Natural killer cell (primary cell): Measurements from ENCODE around the gene TULP4. TPM values are rescaled to one million over a fixed set of nuclear protein-coding genes. Genes with fewer than 3 reads are reported as not detected.
"Not testable (repeated sequence)": the region's sequence is repeated elsewhere in the genome, so short reads cannot be mapped to it uniquely, and the experiment has no call there.

ENCODE experiments used
- ATAC-seq, 3 donors: fragments of 150-1000 bp in 2 of 3; fragments of 200-7000 bp in 1 of 3; cut with Tn5 transposase; 1 replicate in 1 of 3; 2 replicates in 2 of 3; pipeline ENCODE4 v1.10.0; 2021; ENCODE audit warnings: mild to moderate bottlenecking in 2 of 3, moderate library complexity in 2 of 3
- DNase-seq, 2 donors: peaks; one replicate each; pipeline versions ENCODE4 v3.0.0 to v3.0.0-alpha.2; 2013 to 2021; ENCODE audit warnings: mixed read lengths in 1 of 2
- H3K27ac ChIP-seq: one replicate; pipeline ENCODE4 v1.5.1; 2013; ENCODE audit warnings: mild to moderate bottlenecking, low read length
- H3K27me3 ChIP-seq: one replicate; pipeline ENCODE4 v1.6.1; 2013; ENCODE audit warnings: low read length; ENCODE audit not compliant: control insufficient read depth, insufficient read depth
- H3K36me3 ChIP-seq: one replicate; pipeline ENCODE4 v1.6.1; 2013; ENCODE audit warnings: low read length; ENCODE audit not compliant: control insufficient read depth, insufficient read depth
- H3K4me1 ChIP-seq: one replicate; pipeline ENCODE4 v1.6.1; 2013; ENCODE audit warnings: low read length; ENCODE audit not compliant: control insufficient read depth, insufficient read depth
- H3K4me3 ChIP-seq: one replicate; pipeline ENCODE4 v1.5.1; 2013; ENCODE audit warnings: low read length
- H3K9me3 ChIP-seq: one replicate; pipeline ENCODE4 v1.6.1; 2013; ENCODE audit warnings: low read length; ENCODE audit not compliant: control insufficient read depth, insufficient read depth
- H3K27ac Mint-ChIP-seq, 2 donors: one replicate each; pipeline ENCODE4 v1.8.0; 2022; ENCODE audit warnings: mild to moderate bottlenecking in 2 of 2, mixed read lengths in 2 of 2, moderate library complexity in 1 of 2
- H3K27me3 Mint-ChIP-seq, 2 donors: one replicate each; pipeline ENCODE4 v1.8.0; 2022; ENCODE audit warnings: low read depth in 2 of 2, mixed read lengths in 2 of 2
- H3K36me3 Mint-ChIP-seq: one replicate; pipeline ENCODE4 v1.8.0; 2022; ENCODE audit warnings: mixed read lengths
- H3K4me1 Mint-ChIP-seq, 2 donors: one replicate each; pipeline ENCODE4 v1.8.0; 2022; ENCODE audit warnings: mixed read lengths in 2 of 2
- H3K4me3 Mint-ChIP-seq: one replicate; pipeline ENCODE4 v1.8.0; 2022; ENCODE audit warnings: mild to moderate bottlenecking, moderate library complexity, mixed read lengths
- H3K9me3 Mint-ChIP-seq, 2 donors: one replicate each; pipeline ENCODE4 v1.8.0; 2022; ENCODE audit warnings: mixed read lengths in 2 of 2
- CTCF ChIP-seq: fragments of 200-600 bp; IDR thresholded peaks from one replicate; pipeline ENCODE4 v1.8.0; 2022; ENCODE audit warnings: antibody characterized with exemption
- WGBS: methylation state at CpG from one replicate; pipeline ENCODE4 v1.1.7; 2013; ENCODE audit warnings: missing lambda C conversion rate; ENCODE audit not compliant: insufficient coverage; 5-methylcytosine and 5-hydroxymethylcytosine counted together
- intact Hi-C: fragments of 100-400 bp; cut with micrococcal nuclease; formaldehyde crosslinking; loops from one replicate; pipeline ENCODE4 v1.14.2; 2022
- total RNA-seq, 4 donors: library from RNA; stranded (reverse); fragments of 120-200 nt in 1 of 4; gene quantifications; one replicate each; pipeline versions ENCODE4 v1.2.3 to v1.2.4, GENCODE V29; 2013 to 2022

The TULP4 gene
- total RNA-seq, 3 donors from 2014 or later (not counting 1 experiment from before 2014, with no cell fraction given): 75.2 to 89.5 (median 88.3) TPM

- WGBS: 89% methylated on average over 4 of the region's 4 CpGs
- ATAC-seq: peak in 1 of 3 donors; percentile 15
- H3K4me3 ChIP-seq: no peak overlapping the region
- H3K27me3 ChIP-seq: peaks cover 5% of the 10 kb centered on the region
- DNase-seq: no peak
- Mint-ChIP-seq H3K36me3 (no peaks in the 10 kb centered on the region), H3K4me1 (peaks cover 31 to 32% of the 10 kb centered on the region in 2 donors), H3K27ac (no peak overlapping the region), H3K27me3 (peaks cover 30 to 52% of the 10 kb centered on the region in 2 donors), H3K4me3 (no peak overlapping the region), H3K9me3 (no peaks in the 10 kb centered on the region)
- H3K36me3 ChIP-seq: no peaks in the 10 kb centered on the region
- H3K9me3 ChIP-seq: no peaks in the 10 kb centered on the region
- no peak overlapping the region for H3K27ac ChIP-seq
- intact Hi-C loops: loop anchor here (2.0 kb wide), 1 partner anchor 299 kb away; no protein-coding TSS in a partner anchor
- TF ChIP-seq CTCF: no peak
- peaks cover 25% of the 10 kb centered on the region for H3K4me1 ChIP-seq
These were observed 207.5 kb downstream of the TULP4 start for GRCh38 chr6:158519761-158520160.

- H3K9me3 ChIP-seq, H3K4me3 ChIP-seq, H3K4me3 Mint-ChIP-seq, H3K27ac ChIP-seq, DNase-seq, H3K27me3 ChIP-seq, intact Hi-C loops, H3K36me3 ChIP-seq, ATAC-seq, H3K9me3 Mint-ChIP-seq, H3K27ac Mint-ChIP-seq, H3K36me3 Mint-ChIP-seq: not testable (repeated sequence)
- peaks cover 19% of the 10 kb centered on the region for H3K4me1 ChIP-seq
- Mint-ChIP-seq H3K27me3 (peaks cover 31 to 54% of the 10 kb centered on the region in 2 donors), H3K4me1 (peaks cover 20 to 22% of the 10 kb centered on the region in 2 donors)
- 94% methylated on average over 7 of the region's 7 CpGs for WGBS
These were observed 208.7 kb downstream of the TULP4 start for GRCh38 chr6:158520975-158521374.

GRCh38 chr6:158521759-158522158 lies 209.5 kb downstream of the TULP4 start:
- H3K36me3 ChIP-seq: no peaks in the 10 kb centered on the region
- Mint-ChIP-seq H3K9me3 (no peaks in the 10 kb centered on the region), H3K4me1 (peaks cover 14 to 15% of the 10 kb centered on the region in 2 donors), H3K27ac (no peak overlapping the region), H3K4me3 (no peak overlapping the region), H3K27me3 (peaks cover 35 to 54% of the 10 kb centered on the region in 2 donors), H3K36me3 (no peaks in the 10 kb centered on the region)
- H3K4me1 ChIP-seq: peaks cover 11% of the 10 kb centered on the region
- peaks cover 5% of the 10 kb centered on the region for H3K27me3 ChIP-seq
- no peak for DNase-seq
- TF ChIP-seq CTCF: no peak
- WGBS: no CpG with 5 or more reads among the region's 1 CpG
- H3K27ac ChIP-seq: no peak overlapping the region
- no peaks in the 10 kb centered on the region for H3K9me3 ChIP-seq
- no peak overlapping the region for H3K4me3 ChIP-seq
- intact Hi-C loops: no loop called here
- no peak for ATAC-seq

- no peak overlapping the region for H3K4me3 ChIP-seq
- no peaks in the 10 kb centered on the region for H3K36me3 Mint-ChIP-seq
- H3K4me3 Mint-ChIP-seq: no peak overlapping the region
- no peak overlapping the region for H3K27ac Mint-ChIP-seq
- peaks cover 43 to 59% of the 10 kb centered on the region in 2 donors for H3K27me3 Mint-ChIP-seq
- H3K4me1 Mint-ChIP-seq: peaks cover 11 to 12% of the 10 kb centered on the region in 2 donors
- ATAC-seq (no peak), DNase-seq (no peak)
- no peaks in the 10 kb centered on the region for H3K9me3 ChIP-seq
- intact Hi-C loops: no loop called here
- H3K27me3 ChIP-seq: peaks cover 3% of the 10 kb centered on the region
- no peaks in the 10 kb centered on the region for H3K36me3 ChIP-seq
- WGBS: 92% methylated on average over 11 of the region's 11 CpGs
- H3K4me1 ChIP-seq: peaks cover 7% of the 10 kb centered on the region
- H3K9me3 Mint-ChIP-seq: no peaks in the 10 kb centered on the region
- no peak for TF ChIP-seq CTCF
- no peak overlapping the region for H3K27ac ChIP-seq
These were observed 210.4 kb downstream of the TULP4 start for GRCh38 chr6:158522616-158523015.
